ENCODE measurements around the gene RNASE12. TPM values are rescaled to one million over a fixed set of nuclear protein-coding genes. Genes with fewer than 3 reads are reported as not detected.

Gene RNASE12
- total RNA-seq, 1 donor from 2014 or later: not detected

DNA sequence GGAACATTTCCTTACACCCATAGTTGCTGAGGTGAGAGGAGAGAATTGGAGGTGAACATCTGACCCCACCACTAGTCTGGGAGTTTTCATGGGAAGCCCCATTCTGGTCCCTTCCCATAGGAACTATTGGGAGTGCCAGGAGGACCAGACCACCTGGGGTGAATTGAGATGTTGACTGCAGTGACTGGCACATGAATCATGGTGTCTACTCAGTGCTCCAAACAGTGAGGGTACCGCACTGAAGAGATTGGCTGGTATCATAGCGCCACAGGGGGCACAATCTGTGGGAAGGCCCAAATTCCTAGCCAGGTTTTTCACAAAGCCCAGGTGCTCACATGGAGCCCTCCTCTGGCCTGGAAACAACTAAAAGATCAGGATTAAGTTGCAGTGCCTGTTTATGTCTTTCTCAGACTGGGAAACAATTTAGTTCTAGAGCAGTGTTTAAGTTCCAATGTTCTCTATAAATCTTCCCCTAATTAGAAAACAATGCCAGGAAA lies 26.6 kb downstream of the RNASE12 start:
- Mint-ChIP-seq H3K27ac (no peak overlapping the region), H3K9me3 (no peaks in the 10 kb centered on the region), H3K4me3 (no peak overlapping the region), H3K36me3 (no peaks in the 10 kb centered on the region), H3K4me1 (ENCODE audit: unreplicated experiment) (no peaks in the 10 kb centered on the region), H3K27me3 (no peaks in the 10 kb centered on the region)
- no peak for DNase-seq (ENCODE audit: extremely low spot score, unreplicated experiment)
- TF ChIP-seq CTCF (conservative IDR thresholded peaks at IDR 0.05): no peak

DNA sequence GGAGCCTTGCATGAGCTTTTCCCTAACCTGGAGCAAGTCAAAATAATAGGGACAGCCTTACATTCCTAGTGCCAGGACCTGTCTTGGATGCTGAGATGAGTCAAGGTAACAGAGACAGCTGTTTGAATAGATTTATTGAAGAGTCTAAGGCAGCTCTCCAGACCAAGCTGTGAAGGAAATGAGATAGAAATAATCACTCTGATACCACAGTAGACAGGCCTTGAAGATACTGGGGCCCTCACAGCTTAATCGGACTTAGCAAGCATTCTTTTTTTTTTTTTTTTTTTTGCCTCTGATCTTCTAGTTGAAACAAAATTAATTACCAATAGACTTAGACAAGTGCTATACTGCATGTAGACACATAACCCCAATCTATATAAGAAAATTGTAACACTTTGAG lies 27.2 kb downstream of the RNASE12 start:
- H3K9me3 Mint-ChIP-seq: no peaks in the 10 kb centered on the region
- H3K4me3 Mint-ChIP-seq: no peak overlapping the region
- DNase-seq (ENCODE audit: extremely low spot score, unreplicated experiment): no peak
- H3K27ac Mint-ChIP-seq: no peak overlapping the region
- no peaks in the 10 kb centered on the region for H3K27me3 Mint-ChIP-seq
- TF ChIP-seq CTCF (conservative IDR thresholded peaks at IDR 0.05): no peak
- no peaks in the 10 kb centered on the region for H3K36me3 Mint-ChIP-seq
- H3K4me1 Mint-ChIP-seq (ENCODE audit: unreplicated experiment): peaks cover 5% of the 10 kb centered on the region

- no peak for TF ChIP-seq CTCF (conservative IDR thresholded peaks at IDR 0.05)
- H3K9me3 Mint-ChIP-seq: no peaks in the 10 kb centered on the region
- no peaks in the 10 kb centered on the region for H3K27me3 Mint-ChIP-seq
- no peak within 1 kb of the TSS for H3K4me3 Mint-ChIP-seq
- H3K36me3 Mint-ChIP-seq: no peaks in the 10 kb centered on the region
- no peak within 1 kb of the TSS for H3K27ac Mint-ChIP-seq
- H3K4me1 Mint-ChIP-seq (ENCODE audit: unreplicated experiment): peaks cover 10% of the 10 kb centered on the region
- no peak for DNase-seq (ENCODE audit: extremely low spot score, unreplicated experiment)
Observed at GRCh38 chr14:20560961-20561360, 30.2 kb downstream of the RNASE12 start, which contains the start of gene RNASE9. TSS of gene RNASE9 (minus strand) at chr14:20561047.

DNA sequence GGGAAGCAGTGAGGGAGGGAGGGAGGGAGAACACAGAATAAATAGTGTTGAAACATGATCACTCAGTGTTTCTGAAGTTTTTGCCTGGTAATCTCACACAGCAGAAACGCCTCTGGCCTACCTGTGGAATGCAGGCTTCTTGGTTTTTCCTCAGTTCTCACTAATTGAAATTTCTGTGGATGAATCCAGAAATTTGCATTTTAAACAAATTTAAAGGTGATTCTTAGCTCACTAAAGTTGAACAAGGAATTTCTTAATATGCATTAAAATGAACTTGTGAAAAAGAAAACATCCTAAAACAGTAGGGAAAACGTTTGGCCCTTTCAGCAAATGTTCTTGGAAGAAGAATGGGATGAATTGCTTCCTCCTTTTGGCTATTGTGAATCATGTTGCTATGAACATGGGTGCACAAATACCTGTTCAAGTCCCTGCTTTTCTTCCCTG lies 31.7 kb downstream of the RNASE12 start:
- TF ChIP-seq CTCF (conservative IDR thresholded peaks at IDR 0.05): no peak
- Mint-ChIP-seq H3K9me3 (no peaks in the 10 kb centered on the region), H3K4me1 (ENCODE audit: unreplicated experiment) (peaks cover 10% of the 10 kb centered on the region), H3K36me3 (no peaks in the 10 kb centered on the region), H3K27me3 (no peaks in the 10 kb centered on the region), H3K4me3 (no peak overlapping the region), H3K27ac (no peak overlapping the region)
- DNase-seq (ENCODE audit: extremely low spot score, unreplicated experiment): no peak

DNA sequence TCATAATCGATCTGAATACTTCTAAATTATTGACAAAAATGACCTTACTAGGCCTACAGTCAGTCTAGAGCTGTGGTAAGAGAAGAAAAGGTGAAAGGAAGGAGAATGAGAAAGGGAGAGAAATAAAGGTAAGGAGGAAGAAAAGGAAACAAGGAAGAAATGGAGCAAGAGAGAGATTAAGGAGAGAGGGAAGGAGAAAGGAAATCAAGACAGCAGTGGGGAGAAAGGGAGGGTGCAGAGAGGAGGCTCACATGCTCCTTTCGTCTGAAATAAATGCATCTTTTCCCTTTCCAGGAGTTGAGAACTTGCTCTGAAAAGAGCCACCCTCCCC lies 34.0 kb downstream of the RNASE12 start:
- no peaks in the 10 kb centered on the region for H3K27me3 Mint-ChIP-seq
- no peak overlapping the region for H3K4me3 Mint-ChIP-seq
- no peak for TF ChIP-seq CTCF (conservative IDR thresholded peaks at IDR 0.05)
- peaks cover 10% of the 10 kb centered on the region for H3K4me1 Mint-ChIP-seq (ENCODE audit: unreplicated experiment)
- no peaks in the 10 kb centered on the region for H3K36me3 Mint-ChIP-seq
- H3K9me3 Mint-ChIP-seq: no peaks in the 10 kb centered on the region
- DNase-seq (ENCODE audit: extremely low spot score, unreplicated experiment): no peak
- peak overlapping the region; percentile 32 for H3K27ac Mint-ChIP-seq
